Suprapubic skin (tissue), 4 donors: Measurements from ENCODE around the gene ABCC3. TPM values are rescaled to one million over a fixed set of nuclear protein-coding genes. Genes with fewer than 3 reads are reported as not detected.

Experiments
- DNase-seq, 2 donors: peaks; one replicate each; pipeline ENCODE4 v3.0.0-alpha.2; 2019; ENCODE audit warnings: low spot score in 2 of 2
- H3K27ac ChIP-seq: fragments of 200-600 bp; sonication (generic); one replicate; pipeline ENCODE4 v1.5.1; 2019
- H3K27me3 ChIP-seq: fragments of 200-600 bp; sonication (generic); one replicate; pipeline ENCODE4 v1.5.1; 2019
- H3K36me3 ChIP-seq: fragments of 200-600 bp; sonication (generic); one replicate; pipeline ENCODE4 v1.5.1; 2019
- H3K4me1 ChIP-seq: fragments of 200-600 bp; sonication (generic); one replicate; pipeline ENCODE4 v1.5.1; 2019
- H3K4me3 ChIP-seq: fragments of 200-600 bp; sonication (generic); one replicate; pipeline ENCODE4 v1.5.1; 2019; ENCODE audit warnings: mild to moderate bottlenecking
- H3K9me3 ChIP-seq: fragments of 200-600 bp; sonication (generic); one replicate; pipeline ENCODE4 v1.5.1; 2019
- CTCF ChIP-seq, 2 donors: fragments of 200-600 bp in 1 of 2; fragments of 450-650 bp in 1 of 2; sonication (generic) in 1 of 2; IDR thresholded peaks; one replicate each; pipeline ENCODE4 v1.5.1; 2016 to 2019; ENCODE audit warnings: antibody characterized with exemption in 2 of 2, mild to moderate bottlenecking in 1 of 2, moderate library complexity in 1 of 2
- EP300 ChIP-seq: sonication (generic); formaldehyde crosslinking; IDR thresholded peaks from one replicate; pipeline ENCODE4 v1.6.1; 2017; ENCODE audit warnings: antibody characterized with exemption
- POLR2A ChIP-seq, 2 donors: fragments of 450-650 bp; IDR thresholded peaks; one replicate each; pipeline ENCODE4 v1.6.1; 2017; ENCODE audit warnings: antibody characterized with exemption in 2 of 2, mild to moderate bottlenecking in 2 of 2, moderate library complexity in 2 of 2
- POLR2AphosphoS5 ChIP-seq, 3 donors: sonication (generic); formaldehyde crosslinking; IDR thresholded peaks; one replicate each; pipeline ENCODE4 v1.6.1; 2017; ENCODE audit warnings: antibody characterized with exemption in 3 of 3
- WGBS: methylation state at CpG from one replicate; pipeline ENCODE4 v1.1.5; 2018; 5-methylcytosine and 5-hydroxymethylcytosine counted together
- total RNA-seq, 4 donors: library from RNA; depleted of rRNA; stranded (reverse); fragments of >200 nt; gene quantifications; one replicate each; pipeline ENCODE4 v1.1.0, GENCODE V29; 2016

ABCC3 gene
- total RNA-seq, 4 donors from 2014 or later: 31.7 to 113 (median 36.2) TPM

- no peak overlapping the region for H3K4me3 ChIP-seq
- TF ChIP-seq CTCF (IDR thresholded peaks at IDR 0.05) (no peak), POLR2AphosphoS5 (IDR thresholded peaks at IDR 0.05) (no peak), EP300 (no peak), POLR2A (IDR thresholded peaks at IDR 0.05) (no peak)
- 75% methylated on average over 7 of the region's 7 CpGs for WGBS
- no peak overlapping the region for H3K27ac ChIP-seq
- H3K27me3 ChIP-seq: no peaks in the 10 kb centered on the region
- no peaks in the 10 kb centered on the region for H3K9me3 ChIP-seq
- H3K4me1 ChIP-seq: peaks cover 61% of the 10 kb centered on the region
- H3K36me3 ChIP-seq: no peaks in the 10 kb centered on the region
- no peak for DNase-seq
Measured at GRCh38 chr17:50637829-50638605, 3.3 kb downstream of the ABCC3 start.

GRCh38 chr17:50638606-50638965, 3.9 kb downstream of the ABCC3 start:
- TF ChIP-seq POLR2A (IDR thresholded peaks at IDR 0.05): no peak
- TF ChIP-seq EP300: no peak
- no peak for TF ChIP-seq CTCF (IDR thresholded peaks at IDR 0.05)
- no peak for TF ChIP-seq POLR2AphosphoS5 (IDR thresholded peaks at IDR 0.05)
- peaks cover 61% of the 10 kb centered on the region for H3K4me1 ChIP-seq

GRCh38 chr17:50638966-50639713, 4.5 kb downstream of the ABCC3 start:
- 17% methylated on average over 5 of the region's 9 CpGs for WGBS
- TF ChIP-seq POLR2A (IDR thresholded peaks at IDR 0.05) (no peak), POLR2AphosphoS5 (IDR thresholded peaks at IDR 0.05) (no peak), EP300 (no peak), CTCF (IDR thresholded peaks at IDR 0.05) (no peak)
- Histone ChIP-seq H3K4me3 (no peak overlapping the region), H3K9me3 (no peaks in the 10 kb centered on the region), H3K36me3 (no peaks in the 10 kb centered on the region), H3K27me3 (no peaks in the 10 kb centered on the region), H3K27ac (no peak overlapping the region), H3K4me1 (peaks cover 59% of the 10 kb centered on the region)
- DNase-seq: peak; percentile 89 to 92

More at GRCh38 chr17:50638606-50638965, 3.9 kb downstream of the ABCC3 start:
- no peak for DNase-seq
- WGBS: 67% methylated on average over 2 of the region's 2 CpGs
- H3K36me3 ChIP-seq: no peaks in the 10 kb centered on the region
- H3K27ac ChIP-seq: no peak overlapping the region
- H3K4me3 ChIP-seq: no peak overlapping the region
- no peaks in the 10 kb centered on the region for H3K27me3 ChIP-seq
- no peaks in the 10 kb centered on the region for H3K9me3 ChIP-seq

- no peaks in the 10 kb centered on the region for H3K36me3 ChIP-seq
- H3K27me3 ChIP-seq: no peaks in the 10 kb centered on the region
- H3K9me3 ChIP-seq: no peaks in the 10 kb centered on the region
- no peak overlapping the region for H3K27ac ChIP-seq
- 66% methylated on average over 10 of the region's 12 CpGs for WGBS
- H3K4me1 ChIP-seq: peaks cover 42% of the 10 kb centered on the region
- no peak for DNase-seq
- TF ChIP-seq EP300 (no peak), CTCF (IDR thresholded peaks at IDR 0.05) (no peak), POLR2AphosphoS5 (IDR thresholded peaks at IDR 0.05) (no peak), POLR2A (IDR thresholded peaks at IDR 0.05) (no peak)
- no peak overlapping the region for H3K4me3 ChIP-seq
Measured at GRCh38 chr17:50640686-50641351, 6.1 kb downstream of the ABCC3 start.

GRCh38 chr17:50641357-50641756, 6.7 kb downstream of the ABCC3 start:
- H3K36me3 ChIP-seq: no peaks in the 10 kb centered on the region
- TF ChIP-seq EP300 (no peak), CTCF (IDR thresholded peaks at IDR 0.05) (no peak), POLR2AphosphoS5 (IDR thresholded peaks at IDR 0.05) (no peak), POLR2A (IDR thresholded peaks at IDR 0.05) (no peak)
- peaks cover 42% of the 10 kb centered on the region for H3K4me1 ChIP-seq
- 67% methylated on average over 3 of the region's 3 CpGs for WGBS
- DNase-seq: no peak
- H3K27me3 ChIP-seq: no peaks in the 10 kb centered on the region
- no peak overlapping the region for H3K27ac ChIP-seq
- no peaks in the 10 kb centered on the region for H3K9me3 ChIP-seq
- H3K4me3 ChIP-seq: no peak overlapping the region
